NCI-H524 treated with DMSO at 0.1 percent for 48 hours (cell line): ENCODE data around the gene ABHD16A.

ENCODE experiments used
- DNase-seq: peaks from one replicate; lab custom pipeline; 2025; lab: John Stamatoyannopoulos, UW

Gene ABHD16A

GRCh38 chr6:31702819-31703716, at the start of gene ABHD16A:
ABHD16A (minus strand) TSS chr6:31703324; CDS start chr6:31703281, 43 bp downstream.
- peak; percentile 81 for DNase-seq

GRCh38 chr6:31752739-31753319, 49.7 kb upstream of the ABHD16A start:
- no peak for DNase-seq

DNA sequence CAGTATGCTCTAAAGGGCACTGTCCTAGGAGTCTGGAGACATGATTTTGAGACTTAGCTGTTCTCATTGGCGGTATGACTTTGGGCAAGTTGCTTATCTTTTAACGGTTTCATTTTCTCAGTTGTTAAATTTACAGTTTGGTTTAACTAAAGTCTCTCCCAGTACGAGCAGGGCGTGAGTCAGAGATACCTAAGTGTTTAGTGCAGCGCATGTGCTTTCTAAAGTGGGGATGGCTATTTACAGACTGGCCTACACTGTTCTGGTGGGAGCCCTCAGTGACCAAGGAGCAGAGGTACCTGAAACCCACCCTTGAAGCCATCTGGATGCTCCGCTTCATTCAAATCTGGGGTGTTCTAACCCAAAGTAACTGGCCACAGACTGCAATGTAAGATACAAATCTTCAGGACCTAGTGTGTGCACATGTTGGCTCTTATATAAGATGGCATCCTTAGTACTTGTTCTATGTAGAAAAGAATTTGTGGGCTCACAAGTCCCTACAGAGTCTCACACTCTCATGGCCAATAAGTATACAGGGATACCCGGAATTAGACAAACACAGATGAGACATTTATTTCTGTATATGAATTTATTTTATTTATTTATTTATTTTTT, 47.4 kb upstream of the ABHD16A start:
- no peak for DNase-seq

DNA sequence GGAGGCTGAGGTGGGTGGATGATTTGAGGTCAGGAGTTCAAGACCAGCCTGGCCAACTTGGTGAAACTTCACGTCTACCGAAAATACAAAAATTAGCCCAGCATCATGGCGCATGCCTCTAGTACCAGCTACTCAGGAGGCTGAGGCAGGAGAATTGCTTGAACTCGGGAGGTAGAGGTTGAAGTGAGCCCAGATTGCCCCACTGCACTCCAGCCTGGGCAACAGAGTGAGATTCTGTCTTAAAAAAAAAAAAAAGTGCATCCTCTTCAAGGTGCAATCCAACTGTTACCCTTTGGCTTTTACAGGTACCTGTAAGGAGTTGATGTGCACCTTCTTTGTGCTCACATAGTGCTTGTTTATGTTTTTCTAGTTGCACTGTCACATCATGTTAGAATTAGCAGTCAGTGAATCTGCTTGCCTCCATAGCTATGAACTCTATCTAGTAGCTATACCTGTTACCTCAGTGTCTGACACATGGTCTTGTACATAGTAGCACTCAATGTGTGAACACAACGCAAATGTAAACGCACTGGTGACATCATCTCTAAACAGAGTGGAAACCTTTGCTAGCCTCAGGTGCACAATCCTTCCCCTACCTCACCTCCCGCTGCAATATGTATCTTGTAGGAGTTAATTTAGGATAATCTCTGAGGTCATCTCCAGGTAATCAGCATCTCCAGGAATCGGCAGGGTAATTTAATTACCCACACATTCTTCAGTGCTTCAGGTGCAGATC, 46.3 kb upstream of the ABHD16A start:
- no peak for DNase-seq

DNA sequence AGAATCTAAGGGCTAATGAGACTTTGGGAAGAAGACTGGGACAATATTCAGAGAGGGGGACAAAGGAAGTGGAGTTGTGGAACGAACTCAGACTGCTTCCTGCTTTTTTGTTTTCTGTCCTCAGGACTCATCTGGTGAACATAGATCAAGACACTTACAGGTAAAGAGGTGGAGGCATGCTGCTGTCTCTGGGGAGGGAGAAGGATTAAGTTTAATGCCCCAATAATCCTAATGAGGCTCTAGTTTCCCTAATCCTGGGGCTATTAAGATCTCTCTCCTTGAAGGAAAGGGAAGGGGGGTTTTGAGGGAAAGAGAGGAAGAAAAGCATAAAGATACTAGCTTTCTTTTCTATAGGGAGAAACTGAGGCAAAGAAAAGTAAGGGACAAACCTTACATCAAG, 41.3 kb upstream of the ABHD16A start:
- DNase-seq: no peak

DNA sequence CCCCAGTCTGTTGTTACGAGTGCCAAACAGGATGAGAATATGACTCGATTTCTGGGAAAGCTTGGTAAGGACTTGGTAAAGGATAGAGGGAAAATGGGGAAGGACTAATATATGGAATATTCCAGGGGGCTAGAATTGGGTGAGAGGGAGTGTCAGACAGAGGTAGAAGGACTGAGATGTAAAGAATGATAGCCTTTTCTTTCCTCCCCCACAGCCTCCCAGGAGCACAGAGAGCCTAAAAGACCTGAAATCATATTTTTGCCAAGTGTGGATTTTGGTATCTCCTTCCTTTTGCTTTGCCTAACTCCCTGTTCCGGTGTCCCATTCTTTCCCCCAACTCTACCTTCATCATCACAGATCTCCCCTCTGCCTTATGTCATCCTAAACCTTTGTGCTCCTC, 39.8 kb upstream of the ABHD16A start:
- DNase-seq: no peak

DNA sequence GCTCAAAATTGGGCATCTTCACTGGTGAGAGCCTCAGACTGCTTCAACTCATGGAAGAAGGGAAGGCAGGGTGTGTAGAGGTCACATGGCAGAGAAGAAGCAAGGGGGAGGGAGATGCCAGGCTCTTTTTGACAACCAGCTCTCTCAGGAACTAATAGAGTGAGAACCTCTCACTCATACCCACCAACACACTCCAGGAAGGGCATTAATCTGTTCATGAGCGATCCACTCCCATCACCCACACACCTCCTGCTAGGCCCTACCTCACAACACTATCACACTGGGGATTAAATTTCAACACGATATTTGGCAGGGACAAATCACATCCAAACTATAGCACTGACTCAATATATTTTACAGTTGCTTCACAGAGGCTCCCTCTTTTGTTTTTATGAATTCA, 38.7 kb upstream of the ABHD16A start:
- no peak for DNase-seq

GRCh38 chr6:31740397-31741223, 37.5 kb upstream of the ABHD16A start:
- DNase-seq: no peak

GRCh38 chr6:31739639-31740396, 36.7 kb upstream of the ABHD16A start, which contains the start of gene MSH5:
MSH5 (plus strand) TSS chr6:31740005; CDS start chr6:31740467, 462 bp downstream.
- DNase-seq: peak; percentile 82

- no peak for DNase-seq
Measured at GRCh38 chr6:31737991-31738979, 35.2 kb upstream of the ABHD16A start.

GRCh38 chr6:31737315-31737990, 34.3 kb upstream of the ABHD16A start:
- DNase-seq: no peak

DNA sequence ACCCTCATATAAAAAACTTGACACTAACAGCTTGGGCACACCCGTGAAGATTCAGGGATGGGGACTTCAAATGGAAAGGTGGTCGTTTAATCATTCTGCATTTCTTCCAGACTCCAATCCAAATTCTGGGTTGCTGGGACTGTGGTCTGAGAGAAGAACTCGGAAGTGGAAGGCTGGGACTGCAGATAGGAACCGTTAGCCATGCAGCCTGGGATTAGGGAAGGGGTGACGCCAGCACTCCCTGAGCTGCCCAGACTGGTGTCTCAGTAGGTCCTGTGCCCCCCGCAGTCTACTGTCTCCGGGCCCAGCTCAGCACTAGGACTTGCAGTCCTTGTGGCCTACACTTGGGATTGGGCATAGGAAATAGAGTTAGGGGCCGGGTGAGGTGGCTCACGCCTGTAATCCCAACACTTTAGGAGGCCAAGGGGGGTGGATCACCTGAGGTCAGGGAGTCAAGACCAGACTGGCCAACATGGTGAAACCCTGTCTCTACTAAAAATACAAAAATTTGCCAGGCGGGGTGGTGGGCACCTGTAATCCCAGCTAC, 33.7 kb upstream of the ABHD16A start:
- no peak for DNase-seq

- DNase-seq: no peak
Measured at GRCh38 chr6:31736021-31736767, 33.1 kb upstream of the ABHD16A start, which contains the start of gene CLIC1. CLIC1 (minus strand) TSS chr6:31736530; CDS start chr6:31736300, 230 bp downstream.

- no peak for DNase-seq
Measured at GRCh38 chr6:31734821-31735406, 31.8 kb upstream of the ABHD16A start.

- no peak for DNase-seq
Measured at GRCh38 chr6:31734247-31734820, 31.2 kb upstream of the ABHD16A start.

DNA sequence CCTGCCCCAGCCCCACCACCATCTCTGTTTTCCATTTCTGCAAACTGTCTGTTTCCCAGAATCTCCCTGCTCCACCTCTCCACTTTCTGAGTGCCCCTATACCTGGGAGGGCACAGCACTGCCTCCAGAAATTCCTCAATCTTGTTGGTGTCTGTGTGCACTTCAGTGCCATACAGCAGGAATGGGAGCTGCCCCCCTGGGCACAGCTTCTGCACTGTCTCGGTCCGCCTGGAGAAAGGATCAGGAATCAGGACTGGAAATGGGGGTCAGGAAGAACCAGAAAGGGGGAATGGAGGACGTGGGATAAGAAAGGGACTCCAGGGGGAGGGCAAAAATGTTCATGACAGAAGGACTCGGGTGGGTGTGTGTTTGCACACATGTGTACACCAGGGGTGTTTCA, 30.6 kb upstream of the ABHD16A start:
- DNase-seq: no peak

DNA sequence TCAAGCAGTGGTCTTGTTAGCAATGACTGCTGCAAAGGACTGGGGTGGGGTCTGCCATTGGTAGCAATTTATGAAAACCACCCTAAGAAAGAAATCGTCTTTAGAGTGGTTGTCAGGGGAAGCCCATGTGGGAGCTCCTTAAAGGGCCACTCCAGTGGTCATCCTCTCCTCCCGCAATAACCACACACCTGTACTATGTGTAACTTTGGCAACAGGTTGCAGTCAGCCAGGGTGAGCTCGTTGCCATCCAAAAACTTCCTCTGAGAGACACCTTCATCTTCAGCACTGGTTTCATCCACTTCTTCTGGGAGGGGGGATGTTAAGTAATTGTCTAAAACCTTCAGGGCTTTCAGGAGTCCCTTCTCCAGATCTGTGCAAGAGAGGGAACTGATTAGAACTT, 28.9 kb upstream of the ABHD16A start:
- no peak for DNase-seq
